NCI-H226 (cell line): ENCODE results near the gene RAB3IL1.
"Not testable (repeated sequence)": the region's sequence is repeated elsewhere in the genome, so short reads cannot be mapped to it uniquely, and the experiment has no call there.

Experiments used
- DNase-seq: peaks from one replicate; pipeline ENCODE4 v3.0.0-alpha.2; 2015

Gene RAB3IL1, protein sequence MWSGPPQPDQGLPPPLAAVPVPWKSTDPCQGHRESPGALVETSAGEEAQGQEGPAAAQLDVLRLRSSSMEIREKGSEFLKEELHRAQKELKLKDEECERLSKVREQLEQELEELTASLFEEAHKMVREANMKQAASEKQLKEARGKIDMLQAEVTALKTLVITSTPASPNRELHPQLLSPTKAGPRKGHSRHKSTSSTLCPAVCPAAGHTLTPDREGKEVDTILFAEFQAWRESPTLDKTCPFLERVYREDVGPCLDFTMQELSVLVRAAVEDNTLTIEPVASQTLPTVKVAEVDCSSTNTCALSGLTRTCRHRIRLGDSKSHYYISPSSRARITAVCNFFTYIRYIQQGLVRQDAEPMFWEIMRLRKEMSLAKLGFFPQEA

DNA sequence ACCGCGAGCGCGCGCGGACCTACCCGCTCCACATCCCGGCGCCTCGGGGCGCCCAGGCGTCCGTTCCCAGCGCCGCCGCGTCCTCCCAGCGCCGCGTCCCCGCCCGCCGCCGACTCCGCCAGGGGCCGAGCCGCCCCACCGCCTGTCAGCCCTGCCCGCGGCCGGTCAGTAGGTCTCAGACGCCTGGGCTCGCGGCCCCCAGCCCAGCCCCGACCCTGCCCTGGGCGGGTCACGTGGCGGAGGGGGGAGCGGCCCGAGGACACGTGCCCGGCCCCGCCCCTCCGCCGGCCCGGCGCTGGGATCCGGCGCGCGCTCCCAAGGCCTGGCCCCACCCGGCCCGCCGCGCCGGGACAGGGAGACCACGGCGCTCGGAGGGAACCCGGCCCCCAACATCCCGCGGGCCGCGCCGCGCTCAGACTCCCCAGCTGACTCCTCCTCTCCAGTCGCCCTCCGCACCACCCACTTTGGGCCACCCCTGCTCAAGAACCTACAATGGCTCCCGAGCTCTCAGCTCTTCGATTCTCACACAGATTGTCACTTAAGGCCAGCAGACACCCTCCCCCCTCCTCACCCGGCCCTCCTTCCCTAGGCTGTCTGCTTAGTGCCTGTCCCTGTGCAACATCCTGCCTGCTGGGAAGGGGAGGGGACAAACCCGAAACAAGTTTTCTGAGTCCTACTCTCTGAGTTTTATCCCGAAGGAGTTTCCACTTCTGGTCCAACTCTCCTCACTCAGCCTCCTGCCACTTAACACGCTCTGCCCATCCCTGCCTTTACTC lies at the start of gene RAB3IL1:
Gene RAB3IL1, minus strand, starts transcription at position 233 of the 776 bp plus-strand sequence. Its CDS starts 199 bp downstream, at position 34.
- DNase-seq, result peak; percentile 43

DNA sequence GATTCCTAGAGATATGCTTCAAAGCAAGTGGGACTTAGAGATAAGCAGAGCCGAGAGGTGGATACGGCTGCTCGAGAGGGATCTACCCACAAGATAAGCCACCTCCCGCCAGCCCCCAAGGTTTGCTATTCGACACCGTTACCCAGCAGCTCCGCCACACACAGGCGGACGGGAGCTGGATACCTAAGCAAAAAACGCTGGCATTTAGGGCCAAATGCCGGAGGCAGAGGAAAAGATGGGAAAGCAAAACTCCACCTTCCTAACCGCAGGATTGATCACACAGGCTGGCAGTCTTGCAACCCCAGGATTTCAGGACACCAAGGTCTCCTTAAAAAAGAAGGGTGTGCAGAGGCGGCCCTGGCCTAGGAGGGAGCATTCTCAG lies 49.4 kb upstream of the RAB3IL1 start:
- peak; percentile 65 for DNase-seq

DNA sequence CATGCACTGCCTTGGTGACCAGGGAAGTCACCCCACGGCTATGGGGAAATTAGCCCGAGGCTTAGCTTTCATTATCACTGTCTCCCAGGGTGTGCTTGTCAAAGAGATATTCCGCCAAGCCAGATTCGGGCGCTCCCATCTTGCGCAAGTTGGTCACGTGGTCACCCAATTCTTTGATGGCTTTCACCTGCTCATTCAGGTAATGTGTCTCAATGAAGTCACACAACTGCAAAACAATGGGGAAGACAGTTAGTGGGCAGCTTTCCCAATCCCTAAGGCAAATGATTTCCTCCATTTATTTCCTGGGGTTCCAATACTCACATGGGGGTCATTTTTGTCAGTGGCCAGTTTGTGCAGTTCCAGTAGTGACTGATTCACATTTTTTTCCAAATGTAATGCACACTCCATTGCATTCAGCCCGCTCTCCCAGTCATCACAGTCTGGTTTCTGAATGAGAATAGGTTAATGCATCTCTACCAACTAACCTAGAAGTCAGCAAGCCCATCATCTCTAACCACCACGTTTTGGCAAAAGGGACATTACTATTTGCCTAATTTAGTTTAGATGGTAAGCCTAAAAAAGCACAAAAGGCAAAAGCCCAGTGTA lies 47.4 kb upstream of the RAB3IL1 start:
- DNase-seq, result not testable (repeated sequence)

DNA sequence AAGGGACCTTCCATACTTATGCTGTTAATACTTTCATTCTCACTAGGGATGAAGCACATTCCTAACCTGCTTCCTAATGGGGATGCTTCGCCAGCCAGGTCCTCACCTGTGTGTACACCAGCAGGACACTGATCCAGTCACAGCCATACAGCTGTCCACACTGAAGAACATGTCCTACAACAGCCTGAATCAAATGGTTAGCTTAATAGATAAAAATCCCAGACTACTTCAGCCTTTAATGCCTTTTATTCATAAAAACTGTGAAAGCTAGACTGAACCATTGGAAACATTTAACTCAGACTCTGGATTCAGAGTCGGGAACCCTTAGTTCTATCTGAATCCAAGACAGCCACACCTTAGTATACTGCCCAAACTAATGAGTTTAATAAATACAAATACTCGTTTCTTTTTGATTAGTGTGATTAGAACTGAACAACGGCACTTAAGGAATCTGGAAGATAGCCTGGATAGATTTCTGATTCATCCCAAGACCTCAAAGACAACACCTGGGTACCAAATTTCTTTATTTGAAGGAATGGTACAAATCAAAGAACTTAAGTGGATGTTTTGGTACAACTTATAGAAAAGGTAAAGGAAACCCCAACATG lies 46.8 kb upstream of the RAB3IL1 start:
- no peak for DNase-seq

DNA sequence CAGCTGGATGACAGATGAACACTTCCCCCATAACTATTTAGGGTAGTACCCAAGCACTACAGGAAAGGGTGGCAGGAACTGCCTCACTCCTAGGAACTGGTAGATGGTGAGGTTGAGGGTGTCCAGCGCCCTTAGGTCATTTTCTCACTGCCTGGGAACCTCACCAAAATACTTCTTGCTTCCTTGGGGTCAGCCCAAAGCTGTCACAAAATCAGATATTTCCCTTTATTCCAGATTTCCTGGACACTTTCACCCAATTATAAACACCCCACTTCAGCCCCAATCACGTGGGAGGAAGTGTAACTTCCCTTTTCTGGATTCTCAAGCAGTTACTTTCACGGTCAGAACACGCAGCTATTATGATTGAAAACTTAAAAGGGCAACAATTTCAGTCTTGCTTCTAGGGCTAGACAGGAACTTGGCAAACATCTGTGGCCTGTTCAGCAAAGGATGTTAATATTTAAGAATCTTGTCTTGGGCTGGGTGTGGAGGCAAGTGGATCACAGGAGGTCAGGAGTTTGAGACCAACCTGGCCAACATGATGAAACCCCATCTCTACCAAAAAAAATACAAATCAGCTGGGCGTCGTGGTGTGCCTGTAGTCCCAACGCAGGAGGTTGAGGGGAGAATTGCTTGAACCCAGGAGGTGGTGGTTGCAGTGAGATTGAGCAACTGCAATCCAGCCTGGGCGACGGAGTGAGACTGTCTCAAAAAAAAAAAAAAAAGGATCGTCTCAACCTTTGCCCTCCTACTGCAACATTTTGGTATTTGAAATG lies 46.1 kb upstream of the RAB3IL1 start:
- no peak for DNase-seq

DNA sequence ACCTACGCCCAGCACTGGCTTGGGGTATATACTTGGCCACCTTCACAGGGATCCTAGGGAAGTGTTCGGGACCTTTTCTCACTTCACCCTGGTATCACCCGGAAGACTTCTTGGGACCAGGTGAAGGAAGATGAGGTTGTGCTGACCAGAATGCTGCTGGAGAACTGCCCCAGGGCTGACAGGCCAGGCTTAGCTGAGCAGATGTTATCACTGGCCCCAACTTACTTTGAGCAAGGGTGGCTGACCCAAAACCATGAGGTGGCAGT lies 45.6 kb upstream of the RAB3IL1 start:
- no peak for DNase-seq

DNA sequence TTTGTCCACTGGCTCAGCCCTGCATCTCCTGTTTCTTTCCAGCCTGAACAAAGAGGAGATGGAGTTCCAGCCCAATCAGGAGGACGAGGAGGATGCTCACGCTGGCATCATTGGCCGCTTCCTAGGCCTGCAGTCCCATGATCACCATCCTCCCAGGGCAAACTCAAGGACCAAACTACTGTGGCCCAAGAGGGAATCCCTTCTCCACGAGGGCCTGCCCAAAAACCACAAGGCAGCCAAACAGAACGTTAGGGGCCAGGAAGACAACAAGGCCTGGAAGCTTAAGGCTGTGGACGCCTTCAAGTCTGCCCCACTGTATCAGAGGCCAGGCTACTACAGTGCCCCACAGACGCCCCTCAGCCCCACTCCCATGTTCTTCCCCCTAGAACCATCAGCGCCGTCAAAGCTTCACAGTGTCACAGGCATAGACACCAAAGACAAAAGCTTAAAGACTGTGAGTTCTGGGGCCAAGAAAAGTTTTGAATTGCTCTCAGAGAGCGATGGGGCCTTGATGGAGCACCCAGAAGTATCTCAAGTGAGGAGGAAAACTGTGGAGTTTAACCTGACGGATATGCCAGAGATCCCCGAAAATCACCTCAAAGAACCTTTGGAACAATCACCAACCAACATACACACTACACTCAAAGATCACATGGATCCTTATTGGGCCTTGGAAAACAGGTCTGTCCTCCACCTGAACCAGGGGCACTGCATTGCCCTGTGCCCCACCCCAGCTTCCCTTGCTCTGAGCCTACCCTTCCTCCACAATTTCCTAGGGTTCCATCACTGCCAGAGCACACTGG lies 45.0 kb upstream of the RAB3IL1 start:
- no peak for DNase-seq

DNA sequence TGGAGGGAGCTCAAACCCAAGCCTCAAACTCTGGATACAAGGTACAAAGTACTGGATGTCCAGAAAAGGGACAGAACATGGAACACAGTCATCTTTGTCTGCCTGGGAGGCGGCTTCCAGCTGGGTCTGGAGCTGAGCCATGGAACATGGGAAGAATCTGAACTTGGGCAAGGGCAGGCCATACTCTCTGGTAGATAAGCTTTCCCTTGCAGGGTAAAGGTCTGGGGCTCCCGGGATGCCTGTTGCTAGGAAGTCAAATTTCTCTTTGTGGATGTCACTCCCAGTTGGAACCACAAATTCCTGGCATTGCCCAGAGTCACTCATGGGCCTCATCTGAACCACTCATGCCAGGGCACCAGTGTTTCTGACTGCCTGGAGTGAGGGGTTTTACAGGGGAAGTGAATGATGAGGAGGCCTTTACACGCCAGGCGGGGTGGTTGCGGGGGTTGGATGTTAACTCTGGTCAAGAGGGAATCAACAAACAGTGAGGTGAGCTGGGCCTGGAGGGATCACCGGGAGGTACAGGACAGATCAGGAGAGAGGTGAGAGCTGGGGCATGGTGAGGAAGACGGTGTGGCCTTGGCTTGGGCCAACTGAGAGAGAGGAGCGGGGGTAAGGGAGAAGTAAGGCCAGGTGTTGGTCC lies 44.3 kb upstream of the RAB3IL1 start:
- DNase-seq, result peak; percentile 46

DNA sequence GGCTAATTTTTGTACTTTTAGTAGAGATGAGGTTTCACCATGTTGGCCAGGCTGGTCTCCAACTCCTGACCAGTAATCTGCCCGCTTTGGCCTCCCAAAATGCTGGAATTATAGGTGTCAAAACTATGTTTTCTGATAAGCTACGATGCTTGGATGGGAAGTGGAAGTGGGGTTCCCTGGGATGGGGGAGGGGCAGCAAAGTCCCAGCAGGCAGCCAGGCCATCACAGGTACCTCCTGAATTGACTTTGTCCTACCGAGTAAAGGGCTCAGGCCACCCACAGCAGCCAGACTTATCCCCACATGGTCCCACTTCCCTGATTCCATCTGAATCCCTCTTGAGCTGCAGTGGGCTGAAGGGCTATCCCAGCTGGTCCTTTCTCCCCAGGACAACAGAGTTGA lies 43.2 kb upstream of the RAB3IL1 start:
- DNase-seq, result no peak

DNA sequence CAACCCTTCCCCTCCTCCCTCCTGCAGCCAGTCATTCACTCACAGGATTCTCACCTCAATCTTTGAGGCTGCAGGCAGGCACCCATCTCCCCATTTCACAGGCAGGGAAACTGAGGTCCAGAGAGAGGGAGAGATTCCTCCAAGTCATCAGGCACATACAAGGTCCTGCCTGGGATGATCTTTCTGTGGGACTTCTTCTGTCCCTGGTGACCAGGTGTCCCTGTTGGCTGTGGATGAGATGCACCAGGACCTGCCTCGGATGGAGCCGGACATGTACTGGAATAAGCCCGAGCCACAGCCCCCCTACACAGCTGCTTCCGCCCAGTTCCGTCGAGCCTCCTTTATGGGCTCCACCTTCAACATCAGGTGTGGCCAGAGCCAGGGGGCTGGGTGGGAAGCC lies 42.3 kb upstream of the RAB3IL1 start:
- DNase-seq, result no peak

DNA sequence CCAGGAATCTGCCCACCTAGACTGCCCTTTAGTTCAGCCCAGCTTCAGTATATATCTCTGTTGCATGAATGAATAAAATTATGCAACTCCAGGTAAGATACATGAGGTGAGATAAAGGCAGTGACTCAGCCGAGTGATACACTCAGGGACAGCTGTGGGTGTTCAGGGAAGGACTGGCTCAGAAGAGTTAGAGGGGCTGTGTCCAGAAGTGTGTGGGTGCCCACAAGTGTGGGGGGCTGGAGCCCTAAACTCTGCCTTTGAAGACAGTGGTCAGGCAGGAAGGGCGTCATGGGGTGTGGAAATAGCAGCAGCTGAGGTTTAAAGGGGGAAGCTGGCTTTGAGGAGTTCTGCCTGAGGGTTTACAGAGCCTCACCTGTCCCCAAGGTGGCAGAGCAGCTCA lies 41.7 kb upstream of the RAB3IL1 start:
- DNase-seq, result peak; percentile 39

DNA sequence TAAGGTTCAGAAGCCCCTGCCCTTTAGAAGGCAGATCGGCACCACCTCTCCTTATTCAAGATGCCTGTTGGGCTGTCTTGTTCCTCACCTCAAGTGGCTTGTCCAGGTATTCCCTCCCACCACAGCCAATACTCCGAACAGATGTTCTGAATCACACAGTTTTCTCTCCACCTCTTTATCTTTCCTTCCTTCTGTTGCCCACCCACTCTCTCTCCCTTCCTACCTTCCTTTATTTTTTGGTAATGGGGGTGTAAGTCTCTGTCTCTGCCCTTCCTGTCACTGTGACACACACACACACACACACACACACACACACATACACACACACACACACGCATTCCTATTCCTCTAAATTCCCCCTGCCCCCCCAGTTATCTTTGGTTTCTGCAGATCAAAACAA lies 41.2 kb upstream of the RAB3IL1 start:
- no peak for DNase-seq

DNA sequence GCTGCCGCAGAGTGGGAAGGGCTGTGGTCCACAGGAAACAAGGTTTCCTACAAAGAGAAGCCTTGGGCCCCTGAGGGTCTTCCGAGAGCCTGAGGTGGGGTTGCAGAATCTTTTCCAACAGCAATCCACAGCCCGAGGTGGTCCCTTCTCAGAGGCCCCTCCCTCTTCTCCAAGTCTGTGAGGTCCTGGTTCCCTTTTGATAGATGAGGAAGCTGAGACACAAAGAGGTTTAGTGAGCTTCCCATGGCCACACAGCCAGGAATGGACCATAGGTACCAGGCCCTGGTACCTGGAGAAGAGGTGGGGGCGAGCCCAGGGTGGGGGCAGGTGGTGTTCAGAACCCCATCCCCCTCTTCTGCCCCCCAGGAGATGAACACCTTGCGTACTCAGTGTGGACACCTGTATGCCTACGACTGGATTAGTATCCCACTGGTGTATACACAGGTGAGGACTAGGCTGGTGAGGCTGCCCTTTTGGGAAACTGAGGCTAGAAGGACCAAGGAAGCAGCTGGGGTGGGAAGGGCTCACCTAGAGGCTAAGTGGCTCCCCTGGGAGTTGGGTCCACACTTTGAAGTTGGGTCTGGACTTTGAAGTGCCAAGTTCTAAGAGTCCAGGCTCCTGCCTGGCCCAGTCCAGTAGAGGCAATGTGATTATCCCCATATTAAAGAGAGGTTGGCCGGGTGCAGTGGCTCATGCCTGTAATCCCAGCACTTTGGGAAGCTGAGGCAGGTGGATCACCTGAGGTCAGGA lies 39.8 kb upstream of the RAB3IL1 start:
- no peak for DNase-seq

DNA sequence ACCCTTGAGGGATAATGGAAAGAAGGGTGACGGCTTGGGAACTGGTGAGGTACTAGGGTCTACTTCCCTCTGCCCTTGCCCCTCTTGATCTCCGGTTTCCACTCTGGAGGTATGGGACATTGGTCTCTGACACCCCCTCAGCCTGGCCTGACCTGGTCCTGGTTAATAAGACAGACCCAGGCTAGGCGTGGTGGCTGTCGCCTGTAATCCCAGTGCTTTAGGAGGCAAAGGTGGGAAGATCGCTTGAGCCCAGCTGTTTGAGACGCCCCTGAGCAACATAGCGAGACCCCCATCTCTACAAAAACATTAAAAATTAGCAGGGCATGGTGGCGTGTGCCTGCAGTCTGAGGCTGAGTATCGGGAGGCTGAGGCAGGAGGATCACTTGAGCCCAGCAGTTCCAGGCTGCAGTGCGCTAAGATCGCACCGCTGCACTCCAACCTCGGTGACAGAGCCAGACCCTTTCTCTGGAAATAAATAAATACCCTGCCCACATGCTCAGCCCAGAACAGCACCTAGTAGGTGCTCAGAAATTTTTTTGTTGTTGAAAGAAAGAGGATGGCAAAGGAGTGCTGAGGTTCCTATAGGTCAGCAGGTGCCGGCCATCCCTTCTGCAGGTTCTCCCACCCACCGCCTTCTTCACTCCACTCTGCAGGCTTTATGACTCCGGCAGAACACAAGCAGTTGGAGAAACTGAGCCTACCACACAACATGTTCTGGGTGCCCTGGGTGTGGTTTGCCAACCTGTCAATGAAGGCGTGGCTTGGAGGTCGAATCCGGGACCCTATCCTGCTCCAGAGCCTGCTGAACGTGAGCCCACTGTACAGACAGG lies 39.0 kb upstream of the RAB3IL1 start:
- no peak for DNase-seq

DNA sequence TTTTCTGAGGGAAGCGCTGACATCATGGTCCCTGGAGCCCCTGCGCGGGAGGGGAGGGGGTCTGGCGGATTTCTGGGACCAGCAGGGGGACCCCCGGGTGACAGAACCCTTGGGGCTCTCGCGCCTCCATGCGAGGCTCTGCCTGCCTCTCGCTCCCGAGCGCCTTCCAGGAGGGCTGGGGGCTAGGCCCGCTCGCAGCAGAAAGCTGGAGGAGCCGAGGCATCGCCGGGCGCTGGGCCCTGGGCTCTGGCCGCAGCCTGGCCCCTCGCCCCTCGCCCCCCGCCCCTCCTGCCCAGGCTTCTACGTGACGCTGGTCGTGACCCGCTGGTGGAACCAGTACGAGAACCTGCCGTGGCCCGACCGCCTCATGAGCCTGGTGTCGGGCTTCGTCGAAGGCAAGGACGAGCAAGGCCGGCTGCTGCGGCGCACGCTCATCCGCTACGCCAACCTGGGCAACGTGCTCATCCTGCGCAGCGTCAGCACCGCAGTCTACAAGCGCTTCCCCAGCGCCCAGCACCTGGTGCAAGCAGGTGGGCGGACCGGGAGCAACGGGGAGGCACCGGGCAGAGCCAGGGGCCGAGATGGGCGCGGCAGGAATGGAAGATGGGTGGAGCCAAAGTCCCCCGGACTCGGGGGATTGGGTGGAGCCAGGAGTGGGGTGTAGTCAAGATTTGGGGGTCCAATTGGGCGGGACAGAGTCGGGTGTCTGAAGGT lies 38.2 kb upstream of the RAB3IL1 start:
- no peak for DNase-seq

DNA sequence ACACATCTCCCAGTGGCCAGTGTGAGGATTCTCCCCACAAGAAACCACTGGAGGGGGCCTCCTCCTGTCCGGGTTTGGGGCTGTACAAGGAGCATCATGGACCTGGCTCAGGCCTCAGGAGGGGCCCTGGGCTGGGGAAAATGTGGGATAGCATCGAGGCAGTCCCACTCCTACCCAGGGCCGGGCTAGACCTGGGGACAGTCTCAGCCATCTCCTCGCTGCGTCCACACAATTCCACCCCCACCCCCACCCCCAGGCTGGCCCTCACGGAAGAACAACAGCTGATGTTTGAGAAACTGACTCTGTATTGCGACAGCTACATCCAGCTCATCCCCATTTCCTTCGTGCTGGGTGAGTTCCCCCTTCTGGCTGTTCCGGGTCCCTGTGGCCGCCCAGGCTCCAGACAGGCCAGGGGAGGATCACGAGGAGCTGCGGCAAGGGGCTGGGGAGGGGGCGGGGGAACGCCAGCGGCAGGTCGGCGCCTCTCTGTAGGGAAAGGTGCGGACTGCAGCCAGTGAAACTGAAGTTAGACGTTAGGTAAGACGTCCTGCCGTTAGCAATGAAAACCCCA lies 37.6 kb upstream of the RAB3IL1 start:
- DNase-seq, result no peak

DNA sequence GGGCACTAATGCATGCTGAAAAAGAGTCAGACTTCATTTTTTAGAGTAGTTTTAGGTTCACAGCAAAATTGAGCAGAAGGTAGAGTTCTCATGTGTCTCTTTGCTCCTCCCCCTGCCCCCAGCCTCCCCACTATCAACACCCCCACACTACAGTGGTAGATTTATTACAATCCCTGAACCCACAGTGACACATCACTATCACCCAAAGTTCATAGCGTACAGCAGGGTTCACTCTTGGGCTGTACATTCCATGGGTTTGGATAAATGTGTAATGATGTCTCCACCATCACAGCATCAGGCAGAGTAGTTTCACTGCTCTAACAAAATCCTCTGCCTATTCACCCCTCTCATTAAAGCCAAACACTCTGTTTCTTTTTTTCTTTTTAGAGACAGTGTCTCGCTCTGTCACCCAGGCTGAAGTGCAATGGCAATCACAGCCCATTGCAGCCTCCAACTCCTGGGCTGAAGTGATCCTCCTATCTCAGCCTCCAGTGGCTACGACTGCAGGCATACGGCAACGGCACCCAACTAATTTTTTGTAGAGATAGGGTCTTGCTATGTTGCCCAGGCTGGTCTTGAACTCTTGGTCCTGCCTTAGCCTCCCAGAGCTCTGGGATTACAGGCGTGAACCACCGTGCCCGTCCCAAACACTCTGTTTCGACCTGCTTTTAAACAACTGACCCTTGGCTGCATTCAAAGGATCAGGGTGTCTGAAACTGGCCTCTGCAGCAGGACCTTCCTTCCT lies 36.9 kb upstream of the RAB3IL1 start:
- no peak for DNase-seq

DNA sequence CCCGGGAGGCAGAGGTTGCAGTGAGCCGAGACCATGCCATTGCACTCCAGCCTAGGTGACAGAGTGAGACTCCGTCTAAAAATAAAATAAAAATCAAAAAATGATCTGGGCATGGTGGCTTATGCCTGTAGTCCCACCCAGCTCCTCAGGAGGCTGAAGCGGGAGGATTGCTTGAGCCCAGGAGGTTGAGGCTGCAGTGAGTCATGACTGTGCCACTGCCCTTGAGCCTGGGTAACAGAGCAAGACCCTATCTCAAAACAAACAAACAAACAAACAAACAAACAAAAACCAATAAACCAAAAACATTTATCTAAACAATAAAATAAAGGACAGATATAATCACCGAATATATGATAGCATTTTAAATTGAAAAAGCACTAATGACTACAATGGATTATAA lies 36.3 kb upstream of the RAB3IL1 start:
- not testable (repeated sequence) for DNase-seq
